ENCODE measurements around the gene EGLN1.
"Not testable (repeated sequence)": the region's sequence is repeated elsewhere in the genome, so short reads cannot be mapped to it uniquely, and the experiment has no call there.

Gene EGLN1

GRCh38 chr1:231376101-231376500, 46.0 kb downstream of the EGLN1 start:
- Mint-ChIP-seq H3K27me3 (no peaks in the 10 kb centered on the region), H3K9me3 (ENCODE audit: low read depth) (no peaks in the 10 kb centered on the region), H3K27ac (no peak overlapping the region), H3K4me3 (no peak overlapping the region), H3K4me1 (ENCODE audit: low read depth) (peaks cover 39% of the 10 kb centered on the region), H3K36me3 (peaks cover 6% of the 10 kb centered on the region)

GRCh38 chr1:231374394-231374793, 47.7 kb downstream of the EGLN1 start:
- H3K4me3 Mint-ChIP-seq, result no peak overlapping the region
- H3K36me3 Mint-ChIP-seq, result peaks cover 3% of the 10 kb centered on the region
- H3K27ac Mint-ChIP-seq, result peak overlapping the region; percentile 13
- H3K9me3 Mint-ChIP-seq (ENCODE audit: low read depth), result no peaks in the 10 kb centered on the region
- H3K27me3 Mint-ChIP-seq, result no peaks in the 10 kb centered on the region
- peaks cover 31% of the 10 kb centered on the region for H3K4me1 Mint-ChIP-seq (ENCODE audit: low read depth)

- Mint-ChIP-seq H3K27me3 (no peaks in the 10 kb centered on the region), H3K27ac (no peak overlapping the region), H3K9me3 (ENCODE audit: low read depth) (no peaks in the 10 kb centered on the region), H3K36me3 (peaks cover 5% of the 10 kb centered on the region), H3K4me1 (ENCODE audit: low read depth) (peaks cover 15% of the 10 kb centered on the region), H3K4me3 (no peak overlapping the region)
These were observed 49.6 kb downstream of the EGLN1 start for GRCh38 chr1:231372501-231372900.

GRCh38 chr1:231369282-231369681, 52.8 kb downstream of the EGLN1 start:
- Mint-ChIP-seq H3K27me3 (no peaks in the 10 kb centered on the region), H3K27ac (peak overlapping the region; percentile 43), H3K4me3 (no peak overlapping the region), H3K9me3 (ENCODE audit: low read depth) (no peaks in the 10 kb centered on the region), H3K36me3 (peaks cover 6% of the 10 kb centered on the region), H3K4me1 (ENCODE audit: low read depth) (peaks cover 5% of the 10 kb centered on the region)

- Mint-ChIP-seq H3K4me1 (ENCODE audit: low read depth) (peaks cover 3% of the 10 kb centered on the region), H3K9me3 (ENCODE audit: low read depth) (no peaks in the 10 kb centered on the region), H3K4me3 (no peak overlapping the region), H3K27ac (peak overlapping the region; percentile 11), H3K36me3 (peaks cover 4% of the 10 kb centered on the region), H3K27me3 (no peaks in the 10 kb centered on the region)
These were observed 57.9 kb downstream of the EGLN1 start for GRCh38 chr1:231364192-231364591.

GRCh38 chr1:231363624-231364023, 58.5 kb downstream of the EGLN1 start:
- Mint-ChIP-seq H3K36me3 (peaks cover 4% of the 10 kb centered on the region), H3K27me3 (no peaks in the 10 kb centered on the region)

GRCh38 chr1:231362325-231362724, 59.8 kb downstream of the EGLN1 start:
- Mint-ChIP-seq H3K27ac (no peak overlapping the region), H3K9me3 (ENCODE audit: low read depth) (no peaks in the 10 kb centered on the region), H3K4me1 (ENCODE audit: low read depth) (peaks cover 5% of the 10 kb centered on the region), H3K36me3 (peaks cover 2% of the 10 kb centered on the region), H3K27me3 (no peaks in the 10 kb centered on the region), H3K4me3 (no peak overlapping the region)

More at GRCh38 chr1:231363624-231364023, 58.5 kb downstream of the EGLN1 start:
- Mint-ChIP-seq H3K27ac (no peak overlapping the region), H3K4me1 (ENCODE audit: low read depth) (peaks cover 3% of the 10 kb centered on the region), H3K9me3 (ENCODE audit: low read depth) (no peaks in the 10 kb centered on the region), H3K4me3 (no peak overlapping the region)

GRCh38 chr1:231359113-231359512, 63.0 kb downstream of the EGLN1 start:
- Mint-ChIP-seq H3K4me1 (ENCODE audit: low read depth) (peaks cover 5% of the 10 kb centered on the region), H3K27me3 (no peaks in the 10 kb centered on the region), H3K9me3 (ENCODE audit: low read depth) (no peaks in the 10 kb centered on the region), H3K27ac (peak overlapping the region; percentile 22), H3K4me3 (no peak overlapping the region), H3K36me3 (peaks cover 2% of the 10 kb centered on the region)

- Mint-ChIP-seq H3K27me3 (no peaks in the 10 kb centered on the region), H3K27ac (no peak overlapping the region), H3K4me1 (ENCODE audit: low read depth) (peaks cover 5% of the 10 kb centered on the region), H3K36me3 (peaks cover 2% of the 10 kb centered on the region), H3K9me3 (ENCODE audit: low read depth) (no peaks in the 10 kb centered on the region), H3K4me3 (no peak overlapping the region)
These were observed 64.2 kb downstream of the EGLN1 start for GRCh38 chr1:231357831-231358354.

- H3K27ac Mint-ChIP-seq, result no peak overlapping the region
- H3K27me3 Mint-ChIP-seq, result no peaks in the 10 kb centered on the region
- H3K36me3 Mint-ChIP-seq, result peaks cover 4% of the 10 kb centered on the region
- H3K4me3 Mint-ChIP-seq, result no peak overlapping the region
- peaks cover 5% of the 10 kb centered on the region for H3K4me1 Mint-ChIP-seq (ENCODE audit: low read depth)
- H3K9me3 Mint-ChIP-seq (ENCODE audit: low read depth), result no peaks in the 10 kb centered on the region
These were observed 64.8 kb downstream of the EGLN1 start for GRCh38 chr1:231357187-231357772.

GRCh38 chr1:231355171-231355570, 66.9 kb downstream of the EGLN1 start:
- Mint-ChIP-seq H3K36me3 (peaks cover 5% of the 10 kb centered on the region), H3K27me3 (no peaks in the 10 kb centered on the region), H3K9me3 (ENCODE audit: low read depth) (no peaks in the 10 kb centered on the region), H3K27ac (no peak overlapping the region), H3K4me1 (ENCODE audit: low read depth) (peaks cover 5% of the 10 kb centered on the region), H3K4me3 (no peak overlapping the region)

GRCh38 chr1:231354330-231355020, 67.6 kb downstream of the EGLN1 start:
- Mint-ChIP-seq H3K36me3 (peaks cover 5% of the 10 kb centered on the region), H3K27me3 (no peaks in the 10 kb centered on the region), H3K4me3 (no peak overlapping the region), H3K9me3 (ENCODE audit: low read depth) (no peaks in the 10 kb centered on the region), H3K27ac (no peak overlapping the region), H3K4me1 (ENCODE audit: low read depth) (peaks cover 5% of the 10 kb centered on the region)

GRCh38 chr1:231353086-231353485, 69.0 kb downstream of the EGLN1 start:
- Mint-ChIP-seq H3K36me3 (peaks cover 5% of the 10 kb centered on the region), H3K27ac (no peak overlapping the region), H3K27me3 (no peaks in the 10 kb centered on the region), H3K4me1 (ENCODE audit: low read depth) (peaks cover 5% of the 10 kb centered on the region), H3K9me3 (ENCODE audit: low read depth) (no peaks in the 10 kb centered on the region), H3K4me3 (no peak overlapping the region)

GRCh38 chr1:231351816-231352215, 70.3 kb downstream of the EGLN1 start:
- no peak overlapping the region for H3K27ac Mint-ChIP-seq
- no peaks in the 10 kb centered on the region for H3K9me3 Mint-ChIP-seq (ENCODE audit: low read depth)
- H3K4me3 Mint-ChIP-seq, result no peak overlapping the region
- peaks cover 5% of the 10 kb centered on the region for H3K36me3 Mint-ChIP-seq
- no peaks in the 10 kb centered on the region for H3K4me1 Mint-ChIP-seq (ENCODE audit: low read depth)
- no peaks in the 10 kb centered on the region for H3K27me3 Mint-ChIP-seq

GRCh38 chr1:231348856-231349255, 73.2 kb downstream of the EGLN1 start:
- H3K4me3 Mint-ChIP-seq; H3K27ac Mint-ChIP-seq; H3K36me3 Mint-ChIP-seq; H3K27me3 Mint-ChIP-seq; H3K9me3 Mint-ChIP-seq (ENCODE audit: low read depth); H3K4me1 Mint-ChIP-seq (ENCODE audit: low read depth): not testable (repeated sequence)

GRCh38 chr1:231348442-231348841, 73.6 kb downstream of the EGLN1 start:
- Mint-ChIP-seq H3K9me3 (ENCODE audit: low read depth) (no peaks in the 10 kb centered on the region), H3K4me3 (no peak overlapping the region), H3K27me3 (no peaks in the 10 kb centered on the region), H3K4me1 (ENCODE audit: low read depth) (peaks cover 5% of the 10 kb centered on the region), H3K27ac (no peak overlapping the region), H3K36me3 (peaks cover 8% of the 10 kb centered on the region)
